ENCODE data around the gene SCRT2. TPM values are rescaled to one million over a fixed set of nuclear protein-coding genes. Genes with fewer than 3 reads are reported as not detected.

Gene SCRT2
- total and polyA plus RNA-seq, 2 of the 8 experiments (the other 6 are each of a cell fraction or from before 2014, with no cell fraction given), result 0.12 to 0.34 TPM

GRCh38 chr20:637559-637958 is 38.0 kb downstream of the SCRT2 start:
- Histone ChIP-seq H3K79me1 (ENCODE audit: low read depth, low read length) (no peaks in the 10 kb centered on the region), H3K14ac (ENCODE audit: insufficient read length) (no peak overlapping the region), H3K4ac (replicated peaks; ENCODE audit: insufficient read length, low read depth, low read length) (no peak overlapping the region), H3K9ac (replicated peaks in 1 of 4; ENCODE audit: extremely low read depth in 1 of 4, low read depth in 3 of 4, low read length in 3 of 4) (no peak overlapping the region), H2BK20ac (ENCODE audit: low read length) (no peak overlapping the region), H3K27ac (ENCODE audit: low read depth, low read length) (no peak overlapping the region), H3K23me2 (ENCODE audit: low read depth, low read length) (no peaks in the 10 kb centered on the region), H3K4me2 (ENCODE audit: insufficient read depth in 1 of 2, low read depth in 2 of 2, low read length in 2 of 2) (no peak overlapping the region), H3K56ac (replicated peaks; ENCODE audit: insufficient read length, low read depth, low read length) (no peak overlapping the region), H2BK15ac (ENCODE audit: low read length) (no peak overlapping the region), H2AFZ (ENCODE audit: low read length) (no peak overlapping the region), H3K23ac (ENCODE audit: insufficient read length) (no peak overlapping the region), H3K9me3 (ENCODE audit: insufficient read depth in 2 of 2, low read depth in 1 of 2, low read length in 1 of 2) (no peaks in the 10 kb centered on the region), H2AK5ac (ENCODE audit: low read depth, low read length) (no peak overlapping the region), H4K20me1 (replicated peaks in 1 of 2; ENCODE audit: control insufficient read depth in 1 of 2, insufficient read depth in 2 of 2, low read length in 2 of 2) (no peaks in the 10 kb centered on the region), H4K8ac (ENCODE audit: extremely low read depth, insufficient read depth, low read length) (no peak overlapping the region), H3K79me2 (ENCODE audit: control insufficient read depth in 1 of 2, insufficient read depth in 2 of 2, low read length in 2 of 2) (no peaks in the 10 kb centered on the region), H4K91ac (replicated peaks; ENCODE audit: insufficient read length, low read length) (no peak overlapping the region), H3K36me3 (ENCODE audit: control insufficient read depth in 2 of 4, insufficient read depth in 4 of 4, low read length in 3 of 4) (no peaks in the 10 kb centered on the region), H2BK5ac (ENCODE audit: low read depth, low read length) (no peak overlapping the region), H3K4me3 (ENCODE audit: extremely low read depth in 1 of 4, insufficient read depth in 2 of 4, low read depth in 3 of 4, low read length in 4 of 4) (no peak overlapping the region), H2BK12ac (ENCODE audit: low read depth, low read length) (no peak overlapping the region), H3K27me3 (replicated peaks in 1 of 4; ENCODE audit: control insufficient read depth in 3 of 4, extremely low read depth in 1 of 4, insufficient read depth in 3 of 4, low read length in 3 of 4) (no peaks in the 10 kb centered on the region; a peak in 1 of 7 replicates), H4K5ac (ENCODE audit: insufficient read length, low read depth, low read length) (no peak overlapping the region), H3K4me1 (replicated peaks in 1 of 4; ENCODE audit: control insufficient read depth in 3 of 4, insufficient read depth in 4 of 4, low read length in 3 of 4) (peaks cover 0 to 2% (median 0%) of the 10 kb centered on the region in 4 experiments; a peak in 1 of 7 replicates), H2BK120ac (replicated peaks; ENCODE audit: low read depth, low read length) (no peak overlapping the region), H3K18ac (ENCODE audit: extremely low read depth, low read length) (no peak overlapping the region)
- no peak for DNase-seq (ENCODE audit: low read depth in 1 of 2, low spot score in 2 of 2)
- POLR2A ChIA-PET (ENCODE audit: partially characterized antibody), result no interaction called here
- CTCF ChIA-PET (ENCODE audit: partially characterized antibody), result interaction anchor here (1.0 to 2.6 kb wide), 4 partner anchors 8 to 101 kb away, joined by 3 to 12 read pairs (median 4); no protein-coding TSS in a partner anchor
- WGBS, 2 experiments (ENCODE audit: extremely low coverage in 1 of 2, insufficient coverage in 1 of 2, insufficient read length in 1 of 2, insufficient replicate concordance in 2 of 2, low coverage in 1 of 2, low lambda C conversion rate in 2 of 2, missing lambda C conversion rate in 1 of 2), result 88% methylated on average over 2 of the region's 2 CpGs; no CpG with 5 or more reads in 1 of the 2 experiments
- FAIRE-seq, result no peak
- TF ChIP-seq PHF8 (conservative IDR thresholded peaks at IDR 0.05; ENCODE audit: low read depth, low read length) (no peak), KDM4A (IDR thresholded peaks at IDR 0.05; ENCODE audit: low read depth, low read length, severe bottlenecking) (no peak), SP4 (IDR thresholded peaks at IDR 0.05; ENCODE audit: low read length) (no peak), BRCA1 (IDR thresholded peaks at IDR 0.05; ENCODE audit: low read depth, low read length) (no peak), CTBP2 (IDR thresholded peaks at IDR 0.05; ENCODE audit: borderline replicate concordance, insufficient read depth, insufficient read length, low read length) (no peak), KDM1A (IDR thresholded peaks at IDR 0.05; ENCODE audit: borderline replicate concordance, low read length) (no peak), SIRT6 (IDR thresholded peaks at IDR 0.05; ENCODE audit: low read length) (no peak), POLR2A (IDR thresholded peaks at IDR 0.05; ENCODE audit: control extremely low read depth in 1 of 2, low read depth in 2 of 2, low read length in 2 of 2) (no peak), GTF2F1 (IDR thresholded peaks at IDR 0.05; ENCODE audit: borderline replicate concordance, low read depth, low read length) (no peak), TBP (IDR thresholded peaks at IDR 0.05; ENCODE audit: low read depth, low read length) (no peak), ATF2 (IDR thresholded peaks at IDR 0.05; ENCODE audit: low read length) (no peak), SAP30 (IDR thresholded peaks at IDR 0.05; ENCODE audit: insufficient read depth, insufficient replicate concordance, low read length) (no peak), SIX5 (IDR thresholded peaks at IDR 0.05; ENCODE audit: low read depth, low read length) (no peak), CHD1 (IDR thresholded peaks at IDR 0.05; ENCODE audit: low read depth, low read length) (no peak)
